HG03025 (cell line): Measurements from ENCODE around the gene RGP1.

Experiments used
- ATAC-seq: cut with Tn5 transposase; IDR thresholded peaks from one replicate; pipeline ENCODE4 v1.9.1; 2021; ENCODE audit warnings: mild to moderate bottlenecking, moderate library complexity; ENCODE audit not compliant: unreplicated experiment, low FRiP score

Gene RGP1

DNA sequence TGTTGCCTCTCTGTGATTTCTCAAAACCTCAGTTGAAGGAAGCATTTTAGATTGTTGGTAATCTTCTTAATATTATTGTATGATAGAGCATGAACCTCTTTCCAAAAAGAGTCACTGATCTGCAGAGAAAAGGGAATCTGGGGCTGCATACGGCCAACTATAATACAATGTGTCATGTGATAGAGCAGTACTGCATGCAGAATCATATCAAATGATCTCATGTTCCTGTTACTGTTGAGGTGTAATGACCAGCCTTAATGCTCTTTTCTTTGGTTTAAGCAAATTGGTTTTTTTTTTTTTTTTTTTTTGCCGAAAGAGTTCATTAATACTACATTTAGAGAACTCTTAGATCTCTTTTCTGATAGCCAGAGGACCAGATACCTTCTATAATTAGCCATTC, 17.9 kb downstream of the RGP1 start:
- ATAC-seq = no peak

- no peak for ATAC-seq
These were observed 18.4 kb downstream of the RGP1 start for GRCh38 chr9:35767458-35767857.

DNA sequence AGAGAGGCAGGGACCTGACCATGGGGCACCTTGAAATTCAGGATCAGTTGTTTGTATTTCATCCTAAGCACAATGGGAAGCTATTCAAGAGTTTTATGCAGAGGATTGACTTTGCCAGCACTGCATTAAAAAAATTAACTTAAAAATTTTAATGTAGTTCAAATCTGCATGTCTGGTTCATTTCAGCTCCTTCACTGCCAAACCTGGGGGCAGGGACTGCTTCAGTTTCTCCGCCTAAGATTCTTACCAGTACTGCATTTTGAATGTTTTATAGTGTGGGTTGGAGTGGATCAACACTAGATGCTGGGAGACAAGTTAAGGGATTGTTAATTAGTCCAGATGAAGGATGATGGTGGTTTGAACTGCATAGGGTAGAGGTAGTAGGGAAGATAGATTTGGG, 20.7 kb downstream of the RGP1 start:
- ATAC-seq = no peak

GRCh38 chr9:35771075-35771433, 22.0 kb downstream of the RGP1 start:
- ATAC-seq = no peak

DNA sequence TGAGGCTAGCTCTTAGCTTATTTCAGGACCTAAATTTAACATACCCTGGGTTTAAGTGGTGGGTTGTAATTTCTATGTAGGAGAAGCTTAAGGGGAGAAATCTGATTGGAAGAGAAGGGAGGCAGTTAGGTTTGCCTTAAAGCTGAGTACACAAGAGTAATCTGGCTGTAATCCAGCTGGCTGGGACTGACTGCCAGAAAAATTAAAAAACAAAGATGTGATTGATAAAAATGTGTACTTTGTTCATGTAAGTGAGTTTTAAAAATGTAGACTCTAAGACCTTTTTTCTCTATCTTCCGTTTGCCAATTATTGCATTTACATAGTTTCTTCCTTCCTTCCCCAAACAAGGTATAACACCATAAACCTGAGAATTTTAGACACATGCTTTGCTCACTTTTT, 22.4 kb downstream of the RGP1 start:
- ATAC-seq = no peak

- no peak for ATAC-seq
These were observed 22.9 kb downstream of the RGP1 start for GRCh38 chr9:35771943-35772342.

- no peak for ATAC-seq
These were observed 26.0 kb downstream of the RGP1 start for GRCh38 chr9:35774907-35775635.

GRCh38 chr9:35776018-35776417, 26.9 kb downstream of the RGP1 start:
- no peak for ATAC-seq

DNA sequence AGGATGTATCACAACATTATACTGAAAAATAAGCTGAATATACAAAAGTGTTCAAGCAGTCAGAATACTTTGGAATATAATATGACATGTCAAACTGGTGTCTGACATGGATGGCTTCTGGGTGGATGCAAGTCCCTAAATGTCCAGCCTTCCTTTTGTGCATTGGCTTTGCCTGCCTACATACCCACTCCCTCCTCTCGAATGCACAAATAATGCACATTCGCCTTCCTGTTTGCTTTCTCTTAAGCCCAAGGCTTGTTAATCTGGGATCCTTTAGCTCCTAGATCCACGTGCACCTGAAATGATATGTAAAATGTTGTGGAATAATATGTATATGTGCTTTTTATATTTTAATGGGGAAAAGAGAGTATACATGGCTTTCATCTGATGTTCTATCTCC, 29.4 kb downstream of the RGP1 start:
- no peak for ATAC-seq

DNA sequence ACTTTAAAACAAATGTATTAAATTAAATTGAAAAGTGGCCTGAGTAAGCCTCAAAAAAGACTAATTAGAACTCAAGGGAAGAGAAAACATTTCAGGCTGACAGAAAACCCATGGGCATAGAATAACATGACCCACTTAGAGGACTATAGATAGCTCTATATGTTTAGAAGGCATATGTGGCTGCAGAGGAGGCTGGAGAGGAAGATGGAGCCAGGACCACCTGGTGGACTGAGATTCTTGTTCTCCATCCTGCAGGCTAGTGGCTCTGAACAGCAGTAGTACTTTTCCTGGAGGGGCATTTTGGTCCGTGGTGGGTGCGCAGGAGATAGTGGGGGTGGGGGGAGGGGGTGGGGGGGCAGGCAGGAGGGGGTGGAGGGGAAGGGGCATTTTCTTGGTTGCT, 32.0 kb downstream of the RGP1 start:
- no peak for ATAC-seq

GRCh38 chr9:35783418-35783817, 34.3 kb downstream of the RGP1 start:
- no peak for ATAC-seq

DNA sequence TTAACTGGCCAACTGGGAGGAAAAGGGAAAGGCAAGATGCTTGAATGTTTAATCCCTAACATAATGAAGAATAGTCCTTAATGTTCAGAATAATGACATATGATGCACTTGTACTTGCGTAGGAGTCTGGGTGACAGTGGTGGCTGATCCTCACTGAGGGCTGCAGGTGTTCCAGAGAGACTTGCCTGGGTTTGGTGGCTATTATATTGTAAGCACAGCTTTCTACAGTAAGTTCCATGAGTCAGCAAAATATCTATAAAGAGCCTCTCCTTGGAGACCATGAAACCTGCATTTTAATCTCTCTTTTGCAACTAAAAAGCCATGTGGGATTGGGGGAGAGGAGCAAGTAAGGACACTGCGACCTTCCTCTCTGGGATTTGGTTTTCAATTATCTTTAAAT, 40.5 kb downstream of the RGP1 start:
- no peak for ATAC-seq

DNA sequence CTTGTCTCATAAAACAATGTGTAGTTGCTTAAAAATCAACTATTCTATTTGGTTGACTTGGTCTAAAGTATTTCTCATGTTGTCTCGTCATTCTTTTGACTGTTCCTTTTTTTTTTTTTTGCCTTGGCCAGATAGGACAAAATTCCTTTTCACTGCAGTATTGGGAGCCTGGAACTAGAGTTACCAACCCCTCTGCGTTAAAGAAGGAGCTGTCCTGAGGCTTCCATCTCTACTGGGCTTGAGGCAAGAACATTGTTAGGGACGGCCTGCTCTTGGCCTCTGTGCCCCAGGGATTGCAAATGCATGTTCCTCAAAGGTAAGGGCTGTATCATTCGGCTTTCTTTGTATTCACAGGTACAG, 40.9 kb downstream of the RGP1 start:
- no peak for ATAC-seq

DNA sequence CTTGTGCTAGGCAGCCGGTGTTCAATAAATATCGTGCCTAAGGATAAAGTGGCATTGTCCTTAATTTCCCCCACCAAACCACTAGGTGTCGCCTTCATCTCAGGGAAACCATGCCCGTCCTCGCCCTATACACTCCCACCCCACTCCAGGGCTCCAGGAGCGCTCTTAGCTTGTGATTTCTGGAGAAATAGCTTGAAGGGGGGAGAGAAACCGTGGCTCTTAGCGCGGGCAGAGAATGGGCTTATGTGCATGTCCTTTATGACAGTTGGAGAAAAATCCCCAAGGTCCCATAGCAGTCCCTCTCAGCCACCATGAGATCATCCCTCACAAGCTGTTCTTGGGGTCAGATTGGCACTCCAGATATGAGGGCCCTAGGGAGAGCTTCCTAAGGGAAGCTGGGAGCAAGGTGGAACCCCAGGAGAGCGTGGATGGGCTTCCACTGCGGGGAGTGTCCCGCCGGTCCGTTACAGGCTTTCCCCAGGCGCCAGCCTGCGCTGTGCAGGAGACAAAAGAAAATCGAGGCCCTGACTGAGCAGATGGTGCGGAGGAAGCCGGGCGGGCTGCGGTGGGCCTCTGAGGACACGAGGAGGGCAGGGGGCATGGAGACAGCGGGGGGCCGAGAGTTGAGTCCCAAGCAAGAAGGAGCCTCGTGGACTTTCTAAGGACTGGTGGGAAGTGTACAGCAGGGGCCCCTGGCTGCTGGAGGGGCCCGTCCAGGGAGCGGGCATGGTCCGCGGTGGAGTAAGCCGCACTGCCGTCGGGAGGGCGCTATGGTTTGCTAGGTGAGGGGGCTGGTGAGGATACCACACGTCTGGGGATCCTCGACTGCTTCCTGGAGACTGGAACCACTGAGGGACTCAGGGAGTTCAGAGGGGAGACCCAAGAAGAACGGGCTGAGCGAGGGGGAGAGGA, 41.6 kb downstream of the RGP1 start:
- ATAC-seq = no peak

- no peak for ATAC-seq
These were observed 42.3 kb downstream of the RGP1 start, which contains the start of gene NPR2 for GRCh38 chr9:35791297-35791921. Gene NPR2, plus strand, starts transcription at chr9:35791591. Its CDS starts 818 bp downstream, at chr9:35792409.

GRCh38 chr9:35792024-35792813, 43.1 kb downstream of the RGP1 start:
- no peak for ATAC-seq

- no peak for ATAC-seq
These were observed 43.7 kb downstream of the RGP1 start for GRCh38 chr9:35792826-35793225.

DNA sequence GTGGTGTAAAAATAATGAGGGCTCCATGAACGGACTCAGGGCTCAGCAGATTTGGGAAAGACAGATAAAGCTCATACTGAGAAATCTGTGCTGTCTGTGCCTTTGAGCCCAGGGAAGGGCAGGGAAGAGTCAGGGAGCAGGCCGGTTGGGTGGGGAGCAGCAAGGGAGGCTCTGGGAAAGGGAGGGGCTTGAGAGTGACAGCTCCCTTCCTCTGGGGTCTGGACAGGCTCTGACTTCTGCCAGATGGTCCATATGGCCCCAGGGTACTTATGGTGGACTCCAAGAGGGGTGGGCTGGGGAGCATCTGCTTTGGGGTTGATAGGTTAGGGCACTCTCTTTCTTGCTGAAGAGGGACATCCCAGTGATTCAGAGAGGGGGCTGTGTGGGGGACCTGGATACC, 44.4 kb downstream of the RGP1 start:
- no peak for ATAC-seq

- no peak for ATAC-seq
These were observed 46.6 kb downstream of the RGP1 start for GRCh38 chr9:35795695-35796094.

- no peak for ATAC-seq
These were observed 48.4 kb downstream of the RGP1 start for GRCh38 chr9:35797311-35798109.
